Heart left ventricle (tissue), 16 donors: ENCODE data around the gene MRPL17. TPM values are rescaled to one million over a fixed set of nuclear protein-coding genes. Genes with fewer than 3 reads are reported as not detected.
A peak's percentile ranks its signal among the peaks of the same experiment; 100 is the strongest.

Experiments used
- ATAC-seq, 4 donors: fragments of 200-7000 bp; cut with Tn5 transposase; one replicate each; pipeline ENCODE4 v1.9.1; 2020 to 2022; ENCODE audit warnings: moderate library complexity in 4 of 4, mild to moderate bottlenecking in 3 of 4, moderate number of reproducible peaks in 1 of 4
- DNase-seq, 5 donors: peaks; one replicate each; pipeline ENCODE4 v3.0.0-alpha.2; 2020
- H3K27ac ChIP-seq, 12 donors: fragments of 200-600 bp; sonication (generic) in 4 of 12; one replicate each; pipeline versions ENCODE4 v1.5.0 to v1.8.0; 2016 to 2022; ENCODE audit warnings: mild to moderate bottlenecking in 2 of 12
- H3K27me3 ChIP-seq, 9 donors: fragments of 200-600 bp; sonication (generic) in 2 of 9; one replicate each; pipeline versions ENCODE4 v1.5.1 to v1.8.0; 2016 to 2022; ENCODE audit warnings: mild to moderate bottlenecking in 3 of 9
- H3K36me3 ChIP-seq, 9 donors: fragments of 200-600 bp; sonication (generic) in 2 of 9; one replicate each; pipeline versions ENCODE4 v1.5.0 to v1.8.0; 2018 to 2022; ENCODE audit warnings: mild to moderate bottlenecking in 2 of 9
- H3K4me1 ChIP-seq, 12 donors: fragments of 200-600 bp; sonication (generic) in 4 of 12; one replicate each; pipeline versions ENCODE4 v1.5.0 to v1.8.0; 2016 to 2022; ENCODE audit warnings: mild to moderate bottlenecking in 3 of 12
- H3K4me3 ChIP-seq, 12 donors: fragments of 200-600 bp; sonication (generic) in 4 of 12; one replicate each; pipeline versions ENCODE4 v1.5.0 to v1.8.0; 2017 to 2022; ENCODE audit warnings: mild to moderate bottlenecking in 9 of 12, moderate library complexity in 4 of 12
- H3K9me3 ChIP-seq, 12 donors: fragments of 200-600 bp; sonication (generic) in 4 of 12; one replicate each; pipeline versions ENCODE4 v1.5.0 to v1.8.0; 2016 to 2022; ENCODE audit warnings: mild to moderate bottlenecking in 1 of 12
- CTCF ChIP-seq, 12 donors: fragments of 200-600 bp; sonication (generic) in 4 of 12; IDR thresholded peaks; one replicate each; pipeline versions ENCODE4 v1.5.0 to v1.8.0; 2018 to 2022; ENCODE audit warnings: antibody characterized with exemption in 12 of 12, mild to moderate bottlenecking in 5 of 12
- POLR2A ChIP-seq, 2 donors: fragments of 450-650 bp; IDR thresholded peaks; one replicate each; pipeline ENCODE4 v1.6.1; 2017; ENCODE audit warnings: antibody characterized with exemption in 2 of 2, mild to moderate bottlenecking in 2 of 2, moderate library complexity in 2 of 2
- WGBS, 4 donors: extraction: QIAGEN DNeasy Blood & Tissue Kit in 2 of 4; methylation state at CpG; one replicate each; pipeline versions ENCODE4 v1.1.5 to v1.1.7; 2013 to 2018; 5-methylcytosine and 5-hydroxymethylcytosine counted together
- intact Hi-C, 10 donors: fragments of 100-400 bp; cut with DNase I; formaldehyde crosslinking; loops; one replicate each; pipeline versions ENCODE4 v1.11.1 to v1.14.2; 2022
- polyA plus RNA-seq, 2 donors: library from polyadenylated mRNA; stranded (reverse); fragments of 200-250 nt; gene quantifications; one replicate each; pipeline ENCODE4 v1.2.3, GENCODE V29; 2013
- total RNA-seq, 9 donors: library from RNA; depleted of rRNA in 2 of 9; stranded (reverse); fragments of >200 nt in 2 of 9; fragmentation: NEBNext Ultra II Directional in 3 of 9; extraction: Animal tissue kit (Norgen Biotek cat#: 25700) in 3 of 9; gene quantifications; one replicate each; pipeline versions ENCODE4 v1.1.0 to v1.2.4, GENCODE V29; 2016 to 2023
- donor health status: ischemic (EF 13 %, LVEDD 7.1; RV severe dilation, severe dysfunction).
- donor health status: healthy with polysubstance abuse.
- donor health status: DM: no; HTN: yes; CAD: no.
- donor health status: DM: no; HTN: no; CAD: no.
- donor health status: ischemic (EF 25% LVEDD 6.9; RV normal size, moderate dysfunction).
- donor health status: ischemic (EF 25% LVEDD 5.7; RV mildly dilated, moderate dysfunction).
- donor health status: healthy.
- donor health status: DM: yes; HTN: yes; CAD: no.
- donor health status: ischemic (EF 35%, LVEDD 5.7; RV mildly dilated, moderate dysfunction).
- donor health status: nonischemic (EF 11% LVEDD 7.7; RV severe dilation, severe dysfunction).
- donor health status: DM: yes; HTN: yes; CAD: no.
- donor health status: PGD.
- donor health status: ischemic (EF 29% LVEDD 5.4; RV normal size, mild dysfunction).
- donor health status: nonischemic (EF 23%, LVEDD 6.1; RV moderate dilation, normal function).

MRPL17 gene
- total and polyA plus RNA-seq, 11 donors = 31.0 to 70.9 (median 53.5) TPM

- H3K36me3 ChIP-seq = peaks cover 0 to 29% (median 9%) of the 10 kb centered on the region in 9 donors
- H3K27ac ChIP-seq = peak overlapping the region in 7 of 12 donors; percentile 1 to 47 (median 25)
- H3K4me3 ChIP-seq = no peak overlapping the region
- H3K27me3 ChIP-seq = no peaks in the 10 kb centered on the region
- no peaks in the 10 kb centered on the region for H3K9me3 ChIP-seq
- WGBS, 4 donors = 29 to 32% (median 32%) methylated on average over 3 of the region's 3 CpGs
- peak in 4 of 5 donors; percentile 56 to 74 (median 64) for DNase-seq
- peaks cover 0 to 76% (median 57%) of the 10 kb centered on the region in 12 donors for H3K4me1 ChIP-seq
- intact Hi-C loops = loop anchor here in 1 of 10 donors (2.0 kb wide), 1 partner anchor 19 kb away; the partner anchor contains the start of gene TPP1
- ATAC-seq = peak; percentile 55 to 74 (median 66)
- TF ChIP-seq POLR2A (IDR thresholded peaks at IDR 0.05) (no peak), CTCF (IDR thresholded peaks at IDR 0.05) (no peak)
These were observed 45.3 kb downstream of the MRPL17 start for GRCh38 chr11:6637871-6638270.

- Histone ChIP-seq H3K9me3 (no peaks in the 10 kb centered on the region), H3K27ac (peak overlapping the region in 9 of 12 donors; percentile 44 to 94 (median 69)), H3K27me3 (no peaks in the 10 kb centered on the region), H3K36me3 (peaks cover 0 to 41% (median 20%) of the 10 kb centered on the region in 9 donors), H3K4me1 (peaks cover 0 to 70% (median 57%) of the 10 kb centered on the region in 12 donors), H3K4me3 (no peak overlapping the region)
- TF ChIP-seq CTCF (IDR thresholded peaks at IDR 0.05) (no peak), POLR2A (IDR thresholded peaks at IDR 0.05) (no peak)
- intact Hi-C loops = no loop called here
- DNase-seq (no peak), ATAC-seq (no peak)
- 78 to 89% (median 85%) methylated on average over 3 of the region's 3 CpGs for WGBS, 4 donors
These were observed 46.7 kb downstream of the MRPL17 start for GRCh38 chr11:6636480-6636879.

GRCh38 chr11:6635082-6635932 is 47.8 kb downstream of the MRPL17 start:
- DNase-seq = peak; percentile 67 to 84 (median 77)
- peaks cover 0 to 45% (median 27%) of the 10 kb centered on the region in 9 donors for H3K36me3 ChIP-seq
- TF ChIP-seq POLR2A (IDR thresholded peaks at IDR 0.05) (no peak), CTCF (IDR thresholded peaks at IDR 0.05) (no peak)
- H3K27ac ChIP-seq = peak overlapping the region; percentile 2 to 94 (median 68)
- ATAC-seq = peak; percentile 39 to 77 (median 62)
- 48 to 62% (median 51%) methylated on average over 10 of the region's 10 CpGs for WGBS, 4 donors
- peaks cover 0 to 70% (median 57%) of the 10 kb centered on the region in 12 donors for H3K4me1 ChIP-seq
- no peaks in the 10 kb centered on the region for H3K9me3 ChIP-seq
- H3K4me3 ChIP-seq = no peak overlapping the region
- no peaks in the 10 kb centered on the region for H3K27me3 ChIP-seq
- intact Hi-C loops = loop anchor here in 1 of 10 donors (2.0 kb wide), 1 partner anchor 47 kb away; the partner anchor contains the start of gene MRPL17

- intact Hi-C loops = loop anchor here in 1 of 10 donors (2.0 kb wide), 1 partner anchor 48 kb away; the partner anchor contains the start of gene MRPL17
- no peaks in the 10 kb centered on the region for H3K27me3 ChIP-seq
- 70 to 82% (median 79%) methylated on average over 1 of the region's 1 CpG for WGBS, 4 donors
- peak overlapping the region in 11 of 12 donors; percentile 28 to 94 (median 68) for H3K27ac ChIP-seq
- H3K9me3 ChIP-seq = no peaks in the 10 kb centered on the region
- TF ChIP-seq CTCF (IDR thresholded peaks at IDR 0.05) (no peak), POLR2A (IDR thresholded peaks at IDR 0.05) (no peak)
- ATAC-seq = no peak
- DNase-seq = no peak
- peaks cover 0 to 46% (median 35%) of the 10 kb centered on the region in 9 donors for H3K36me3 ChIP-seq
- no peak overlapping the region for H3K4me3 ChIP-seq
- peaks cover 0 to 65% (median 56%) of the 10 kb centered on the region in 12 donors for H3K4me1 ChIP-seq
These were observed 48.6 kb downstream of the MRPL17 start for GRCh38 chr11:6634534-6634933.
